Measurements from ENCODE around the gene TTYH1. TPM values are rescaled to one million over a fixed set of nuclear protein-coding genes. Genes with fewer than 3 reads are reported as not detected.

Gene TTYH1
- total and polyA plus RNA-seq, 2 donors (not counting 3 experiments of a cell fraction or from before 2014, with no cell fraction given): not detected

- Histone ChIP-seq H3K36me3 (ENCODE audit: control insufficient read depth in 2 of 2, extremely low read depth in 1 of 2, insufficient read depth in 2 of 2, low read length in 2 of 2) (no peaks in the 10 kb centered on the region), H3K27me3 (ENCODE audit: control insufficient read depth in 2 of 2, insufficient read depth in 2 of 2, low read length in 2 of 2) (no peaks in the 10 kb centered on the region), H2AFZ (ENCODE audit: low read depth, low read length) (no peak overlapping the region), H3K79me2 (ENCODE audit: control insufficient read depth, insufficient read depth, low read length) (peaks cover 1% of the 10 kb centered on the region), H4K20me1 (replicated peaks; ENCODE audit: control insufficient read depth, extremely low read depth, insufficient read depth, low read length) (no peaks in the 10 kb centered on the region), H3K9me3 (replicated peaks; ENCODE audit: control insufficient read depth, insufficient read depth, low read length) (no peaks in the 10 kb centered on the region), H3K4me2 (ENCODE audit: insufficient read depth, low read length) (no peak overlapping the region), H3K9ac (replicated peaks; ENCODE audit: extremely low read depth, insufficient read depth, low read length) (no peak overlapping the region), H3K4me1 (ENCODE audit: control insufficient read depth, extremely low read depth, insufficient read depth, low read length) (peaks cover 18% of the 10 kb centered on the region), H3K4me3 (replicated peaks in 1 of 3; ENCODE audit: insufficient read depth in 1 of 3, low read depth in 1 of 3, low read length in 3 of 3) (no peak overlapping the region), H3K27ac (ENCODE audit: insufficient read depth, low read depth, low read length) (no peak overlapping the region), H3K9me1 (replicated peaks; ENCODE audit: control insufficient read depth, extremely low read depth, insufficient read depth, low read length) (no peaks in the 10 kb centered on the region)
- FAIRE-seq (no peak), DNase-seq (ENCODE audit: low read depth, low spot score) (no peak)
- BruUV-seq (replicated peaks): no TSS peak
- dilution Hi-C loops (cut with MboI; ENCODE audit: extremely low pct_ligation_motif_present, low sequenced_read_pairs): no loop called here
- TF ChIP-seq POLR2A (IDR thresholded peaks at IDR 0.05; ENCODE audit: low read depth, low read length) (no peak), GATA2 (IDR thresholded peaks at IDR 0.05; ENCODE audit: insufficient read depth, insufficient read length, low read depth, low read length) (no peak), EZH2 (IDR thresholded peaks at IDR 0.05; ENCODE audit: borderline replicate concordance, low read depth, low read length, severe bottlenecking) (no peak), JUN (IDR thresholded peaks at IDR 0.05; ENCODE audit: borderline replicate concordance, insufficient read depth, insufficient read length, low read depth) (no peak), POLR2AphosphoS5 (IDR thresholded peaks at IDR 0.05; ENCODE audit: insufficient read depth, low read depth, low read length) (no peak), MYC (IDR thresholded peaks at IDR 0.05; ENCODE audit: low read depth, low read length) (no peak), FOS (IDR thresholded peaks at IDR 0.05; ENCODE audit: borderline replicate concordance, insufficient read depth, low read length) (no peak)
- TF ChIP-seq, protein P1, sequence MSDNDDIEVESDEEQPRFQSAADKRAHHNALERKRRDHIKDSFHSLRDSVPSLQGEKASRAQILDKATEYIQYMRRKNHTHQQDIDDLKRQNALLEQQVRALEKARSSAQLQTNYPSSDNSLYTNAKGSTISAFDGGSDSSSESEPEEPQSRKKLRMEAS (IDR thresholded peaks at IDR 0.05; ENCODE audit: insufficient read depth, insufficient read length): no peak
- TF ChIP-seq, protein P2, sequence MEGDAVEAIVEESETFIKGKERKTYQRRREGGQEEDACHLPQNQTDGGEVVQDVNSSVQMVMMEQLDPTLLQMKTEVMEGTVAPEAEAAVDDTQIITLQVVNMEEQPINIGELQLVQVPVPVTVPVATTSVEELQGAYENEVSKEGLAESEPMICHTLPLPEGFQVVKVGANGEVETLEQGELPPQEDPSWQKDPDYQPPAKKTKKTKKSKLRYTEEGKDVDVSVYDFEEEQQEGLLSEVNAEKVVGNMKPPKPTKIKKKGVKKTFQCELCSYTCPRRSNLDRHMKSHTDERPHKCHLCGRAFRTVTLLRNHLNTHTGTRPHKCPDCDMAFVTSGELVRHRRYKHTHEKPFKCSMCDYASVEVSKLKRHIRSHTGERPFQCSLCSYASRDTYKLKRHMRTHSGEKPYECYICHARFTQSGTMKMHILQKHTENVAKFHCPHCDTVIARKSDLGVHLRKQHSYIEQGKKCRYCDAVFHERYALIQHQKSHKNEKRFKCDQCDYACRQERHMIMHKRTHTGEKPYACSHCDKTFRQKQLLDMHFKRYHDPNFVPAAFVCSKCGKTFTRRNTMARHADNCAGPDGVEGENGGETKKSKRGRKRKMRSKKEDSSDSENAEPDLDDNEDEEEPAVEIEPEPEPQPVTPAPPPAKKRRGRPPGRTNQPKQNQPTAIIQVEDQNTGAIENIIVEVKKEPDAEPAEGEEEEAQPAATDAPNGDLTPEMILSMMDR (IDR thresholded peaks at IDR 0.05; ENCODE audit: extremely low read depth in 1 of 2, insufficient read depth in 1 of 2, low read depth in 1 of 2, low read length in 2 of 2): no peak
- ChIA-PET CTCF (interaction anchor here (1.1 kb wide), 1 partner anchor 201 kb away, joined by 3 read pairs; no protein-coding TSS in a partner anchor), POLR2A (no interaction called here)
- intact Hi-C loops (cut with micrococcal nuclease): no loop called here
Measured at GRCh38 chr19:54475706-54476105, 60.4 kb downstream of the TTYH1 start.
